ENCODE measurements around the gene TMEM51.

The TMEM51 gene, protein sequence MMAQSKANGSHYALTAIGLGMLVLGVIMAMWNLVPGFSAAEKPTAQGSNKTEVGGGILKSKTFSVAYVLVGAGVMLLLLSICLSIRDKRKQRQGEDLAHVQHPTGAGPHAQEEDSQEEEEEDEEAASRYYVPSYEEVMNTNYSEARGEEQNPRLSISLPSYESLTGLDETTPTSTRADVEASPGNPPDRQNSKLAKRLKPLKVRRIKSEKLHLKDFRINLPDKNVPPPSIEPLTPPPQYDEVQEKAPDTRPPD

DNA sequence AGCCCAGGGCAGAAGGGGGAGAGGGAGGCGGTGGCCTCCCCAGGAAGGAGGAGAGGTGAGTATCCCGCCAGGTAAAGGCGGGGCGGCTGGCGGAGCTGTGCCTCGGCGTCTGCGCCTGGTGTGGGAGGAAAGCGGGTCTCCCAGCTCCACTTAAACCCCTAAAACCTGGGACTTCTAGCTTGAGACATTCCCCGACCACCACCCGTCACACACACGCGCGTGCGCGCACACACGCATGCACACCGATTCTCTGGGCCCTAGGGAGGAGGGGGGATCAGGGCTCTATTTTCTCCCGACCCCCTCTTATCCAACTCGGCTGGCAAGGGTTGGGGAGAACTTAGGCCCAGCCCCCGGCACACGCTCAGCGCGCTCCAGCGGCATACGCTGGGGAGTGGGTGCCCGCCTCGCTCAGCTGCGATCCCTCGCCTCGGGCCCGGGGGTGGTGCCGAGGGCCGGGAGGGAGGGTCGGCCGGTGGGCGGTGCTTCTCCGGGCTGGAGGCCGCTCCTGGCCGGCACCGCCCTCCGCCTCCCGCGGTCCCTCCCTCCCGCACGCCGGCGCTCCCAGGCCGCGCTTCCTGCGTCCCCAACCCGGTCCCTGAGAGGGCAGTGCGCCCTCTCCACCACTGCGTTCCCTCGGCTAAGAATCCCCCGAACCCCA, at the start of gene TMEM51:
Gene TMEM51, plus strand, starts transcription at position 564 of the 658 bp plus-strand sequence. CDS start 61,341 bp downstream, outside the sequence.
- no peak for DNase-seq (ENCODE audit: low read depth)
- H3K4me3 ChIP-seq (ENCODE audit: low read depth, low read length): peak within 1 kb of the TSS; percentile 51

DNA sequence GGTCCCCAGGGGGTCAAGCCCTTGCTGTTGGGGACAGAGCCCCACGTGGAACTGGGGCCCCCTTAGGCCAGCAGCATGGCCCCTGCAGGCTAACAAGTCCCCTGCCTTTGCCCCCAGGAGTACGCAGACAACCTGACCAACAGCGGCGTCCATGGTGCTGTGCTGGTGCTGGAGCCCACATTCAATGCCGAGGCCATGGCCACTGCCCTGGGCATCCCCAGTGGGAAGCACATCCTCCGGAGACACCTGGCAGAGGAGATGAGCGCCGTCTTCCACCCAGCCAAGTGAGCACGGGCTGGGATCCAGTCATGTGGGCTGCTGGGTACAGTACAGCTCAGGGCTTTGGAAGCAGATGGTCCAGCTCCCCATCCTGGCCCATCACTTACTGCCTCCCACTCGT, 49.6 kb upstream of the TMEM51 start:
- DNase-seq (ENCODE audit: low read depth): no peak
- no peak overlapping the region for H3K4me3 ChIP-seq (ENCODE audit: low read depth, low read length)

DNA sequence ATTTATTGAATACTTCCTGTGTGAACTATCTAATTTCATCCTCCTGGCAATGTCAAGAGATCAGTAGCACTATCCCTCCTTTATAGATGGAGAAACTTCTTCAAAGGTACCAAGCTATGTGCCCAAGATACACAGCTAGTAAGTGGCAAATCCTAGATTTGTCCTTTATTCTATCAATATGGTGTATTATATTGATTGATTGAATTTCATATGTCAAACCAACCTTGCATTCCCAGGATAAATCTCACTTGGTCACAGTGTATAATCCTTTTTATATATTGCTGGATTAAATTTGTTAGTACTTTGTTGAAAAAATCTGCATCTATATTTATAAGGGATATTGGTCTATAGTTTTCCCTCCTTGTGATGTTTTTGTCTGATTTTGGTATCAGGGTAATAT, 48.8 kb upstream of the TMEM51 start:
- no peak for DNase-seq (ENCODE audit: low read depth)
- no peak overlapping the region for H3K4me3 ChIP-seq (ENCODE audit: low read depth, low read length)

DNA sequence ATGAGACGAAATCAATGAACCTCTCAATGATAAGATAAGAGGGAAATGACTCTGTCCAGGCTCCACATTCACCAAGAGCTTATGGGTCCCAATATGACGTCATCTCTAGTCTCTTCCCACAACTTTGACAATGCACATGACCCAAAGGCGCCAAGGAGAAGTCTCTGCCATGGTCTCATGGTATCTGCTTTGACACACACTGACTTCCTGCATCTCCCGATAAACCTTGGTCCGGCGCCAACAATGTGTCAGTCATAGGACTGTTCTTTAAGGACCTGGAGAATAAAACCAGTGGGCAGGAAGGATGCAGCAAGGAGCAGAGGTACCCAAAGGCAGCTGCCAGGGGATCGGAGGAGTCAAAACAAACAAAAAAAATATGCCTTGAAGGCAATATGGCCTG, 46.9 kb upstream of the TMEM51 start:
- DNase-seq (ENCODE audit: low read depth): no peak
- H3K4me3 ChIP-seq (ENCODE audit: low read depth, low read length): no peak overlapping the region

DNA sequence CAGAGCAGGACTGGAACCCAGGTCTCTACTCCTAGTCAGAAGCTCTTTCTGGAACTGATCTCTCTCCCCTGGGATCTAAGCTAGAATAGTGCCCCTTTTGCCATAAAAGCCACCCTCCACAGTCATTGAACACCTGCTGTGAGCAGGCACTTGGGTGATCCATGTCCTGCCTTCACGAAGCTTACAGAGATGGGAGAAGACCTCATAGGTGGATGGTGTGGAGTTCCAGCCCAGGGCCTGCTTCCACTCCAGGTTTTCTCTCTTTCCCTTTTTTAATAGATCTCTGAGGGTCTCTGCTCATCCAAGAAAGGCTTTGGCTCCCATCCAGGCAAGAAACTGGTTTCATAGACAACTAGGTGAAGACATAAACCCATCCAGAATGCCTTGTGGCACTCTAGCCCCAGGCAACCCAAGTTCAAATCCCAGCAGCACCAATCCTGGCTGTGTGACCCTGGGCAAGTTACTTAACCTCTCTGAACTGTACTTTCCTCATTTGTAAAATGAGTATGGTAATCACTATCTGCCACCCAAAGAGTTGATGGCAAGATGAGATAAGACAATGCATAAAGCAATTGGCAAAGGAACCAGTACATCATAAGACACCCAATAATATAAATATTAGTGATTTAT, 46.4 kb upstream of the TMEM51 start:
- DNase-seq (ENCODE audit: low read depth): no peak
- no peak overlapping the region for H3K4me3 ChIP-seq (ENCODE audit: low read depth, low read length)

DNA sequence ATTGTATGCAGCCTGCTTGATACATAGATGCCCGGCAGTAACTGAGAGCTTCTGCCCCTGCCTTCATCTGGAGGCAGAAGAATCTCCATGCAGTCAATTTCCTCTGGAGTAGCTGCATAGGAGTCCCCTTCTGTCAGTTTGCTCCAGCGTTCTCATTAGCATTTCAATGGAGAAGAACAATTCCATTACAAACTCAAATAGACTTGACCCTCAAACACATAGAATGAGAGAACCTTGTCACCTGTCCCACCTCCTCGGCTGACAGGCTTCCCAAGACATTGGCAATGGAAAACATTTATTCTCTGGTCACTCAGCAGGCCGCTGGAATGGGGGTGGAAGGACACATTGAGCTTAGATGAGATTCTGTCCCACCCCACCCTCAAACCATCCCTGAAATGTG, 45.6 kb upstream of the TMEM51 start:
- H3K4me3 ChIP-seq (ENCODE audit: low read depth, low read length): no peak overlapping the region
- no peak for DNase-seq (ENCODE audit: low read depth)

DNA sequence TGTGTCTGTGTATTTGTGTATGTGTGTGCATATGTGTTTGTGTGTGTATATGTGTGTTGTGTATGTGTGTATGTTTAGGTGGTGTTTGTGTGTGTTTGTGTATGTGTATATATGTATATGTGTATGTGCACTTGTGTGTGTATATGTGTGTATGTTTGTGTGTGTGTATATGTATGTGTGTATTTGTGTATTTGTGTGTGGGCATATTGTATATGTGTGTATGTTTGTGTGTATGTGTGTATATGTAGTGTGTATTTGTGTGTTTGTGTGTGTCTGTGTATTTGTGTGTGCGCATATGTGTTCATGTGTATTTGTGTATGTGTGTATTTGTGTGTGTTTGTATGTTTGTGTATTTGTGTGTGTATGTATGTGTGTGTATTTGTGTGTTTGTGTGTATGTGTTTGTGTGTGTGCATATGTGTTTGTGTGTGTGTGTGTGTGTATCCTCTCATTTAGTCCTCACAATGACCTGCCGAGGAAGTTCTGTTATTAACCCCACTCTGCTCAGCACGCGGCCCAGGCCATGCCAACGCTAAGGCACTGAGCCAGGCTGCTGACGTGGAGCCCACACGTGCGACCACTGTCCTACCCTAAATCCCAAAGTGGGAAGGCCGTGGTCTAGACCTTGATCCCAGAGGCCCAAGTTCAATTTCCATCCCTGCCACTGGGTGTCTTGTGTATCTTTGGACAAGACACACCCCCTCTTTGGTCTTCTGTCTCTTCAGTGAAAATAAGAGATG, 43.2 kb upstream of the TMEM51 start:
- no peak for DNase-seq (ENCODE audit: low read depth)
- no peak overlapping the region for H3K4me3 ChIP-seq (ENCODE audit: low read depth, low read length)

DNA sequence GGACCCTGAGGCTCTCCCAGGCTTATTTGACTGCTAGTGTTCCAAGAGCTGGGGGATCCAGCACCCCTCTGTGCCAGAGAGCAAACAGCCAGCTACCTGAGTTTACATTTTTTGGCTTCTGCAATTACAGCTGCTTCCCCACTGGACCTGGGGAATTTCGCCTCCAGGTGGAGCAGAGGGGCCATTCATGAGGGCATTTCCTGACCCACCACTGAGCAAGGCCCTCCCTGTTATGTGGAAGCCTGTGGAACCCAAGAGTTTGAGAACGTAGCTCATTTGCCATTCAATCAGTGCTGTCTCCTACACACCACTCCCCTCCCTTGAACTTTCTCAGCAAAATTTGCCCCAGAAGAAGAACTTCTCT, 42.7 kb upstream of the TMEM51 start:
- H3K4me3 ChIP-seq (ENCODE audit: low read depth, low read length): no peak overlapping the region
- DNase-seq (ENCODE audit: low read depth): no peak

DNA sequence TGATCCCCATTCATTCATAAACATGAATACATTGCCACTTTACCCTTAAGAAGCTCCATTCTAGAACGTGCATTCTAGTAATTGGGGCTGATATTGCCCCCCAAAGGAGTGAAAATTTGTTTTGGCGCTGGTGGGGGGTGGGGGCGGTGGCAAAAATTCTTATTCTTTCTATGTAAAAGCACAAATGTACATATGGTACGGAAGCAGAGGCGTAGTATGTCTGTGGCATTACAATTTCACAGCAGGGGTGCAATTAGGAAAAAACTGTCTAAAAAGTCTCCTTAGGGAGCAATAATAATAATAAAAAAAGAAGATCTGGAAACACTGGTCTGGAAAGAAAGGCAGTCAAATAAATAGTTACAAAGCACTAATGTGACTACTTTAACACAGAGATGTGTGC, 40.4 kb upstream of the TMEM51 start:
- DNase-seq (ENCODE audit: low read depth): no peak
- H3K4me3 ChIP-seq (ENCODE audit: low read depth, low read length): no peak overlapping the region

DNA sequence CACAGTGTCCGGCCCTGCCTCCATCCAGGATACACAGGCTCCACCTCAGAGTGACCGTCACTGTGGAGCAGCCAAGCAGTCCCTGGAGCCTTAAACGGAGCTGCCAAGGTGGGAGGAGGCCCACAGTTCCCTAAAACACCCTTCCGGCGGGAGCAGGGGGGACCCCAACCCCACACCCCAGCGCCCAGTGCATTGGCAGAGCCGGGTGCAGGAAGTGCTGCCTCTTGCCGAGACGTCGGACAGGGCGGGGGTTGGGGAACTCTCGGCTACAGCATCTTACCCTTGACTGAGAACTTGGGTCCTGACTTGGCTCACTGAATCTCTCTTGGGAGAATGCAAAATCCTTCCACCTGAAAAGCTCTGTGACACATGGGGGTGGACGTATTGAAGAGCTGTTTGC, 38.7 kb upstream of the TMEM51 start:
- DNase-seq (ENCODE audit: low read depth): no peak
- no peak overlapping the region for H3K4me3 ChIP-seq (ENCODE audit: low read depth, low read length)

DNA sequence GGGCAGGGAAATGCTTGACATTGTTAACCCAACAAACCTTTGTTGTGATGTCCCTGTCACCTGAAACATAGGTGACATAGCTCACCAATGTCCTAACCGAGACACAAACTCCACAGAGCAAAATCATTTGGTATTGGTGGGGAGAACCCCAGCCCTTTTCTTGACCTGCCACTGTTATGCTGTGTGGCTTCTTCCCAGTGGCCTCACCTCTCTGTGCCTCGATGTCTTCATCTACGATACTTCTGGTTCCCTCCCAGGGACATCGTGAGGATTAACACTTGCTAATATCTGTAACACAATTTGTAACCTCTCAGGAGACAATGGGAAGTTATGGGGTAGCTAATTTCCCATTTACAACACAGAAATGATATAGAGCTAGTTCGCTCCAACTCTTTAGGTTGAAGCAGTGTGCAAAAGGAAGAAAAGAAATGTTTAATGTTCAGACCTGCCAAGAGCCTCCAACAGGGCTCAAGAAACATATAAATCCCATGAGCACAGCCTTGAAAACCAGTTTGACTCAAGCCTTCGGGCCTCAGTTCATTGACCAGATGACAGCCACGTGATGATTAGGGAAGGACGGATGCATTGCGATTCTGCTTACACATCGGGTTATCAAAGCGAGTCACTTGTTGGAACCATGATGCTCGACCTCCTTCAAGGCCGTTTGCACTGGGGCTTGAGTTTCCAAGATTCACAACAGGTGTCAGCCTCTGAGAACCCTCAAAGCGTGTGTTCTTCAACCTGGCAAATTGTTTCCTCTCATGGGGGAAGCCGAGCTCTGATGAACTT, 37.8 kb upstream of the TMEM51 start:
- H3K4me3 ChIP-seq (ENCODE audit: low read depth, low read length): no peak overlapping the region
- DNase-seq (ENCODE audit: low read depth): no peak

DNA sequence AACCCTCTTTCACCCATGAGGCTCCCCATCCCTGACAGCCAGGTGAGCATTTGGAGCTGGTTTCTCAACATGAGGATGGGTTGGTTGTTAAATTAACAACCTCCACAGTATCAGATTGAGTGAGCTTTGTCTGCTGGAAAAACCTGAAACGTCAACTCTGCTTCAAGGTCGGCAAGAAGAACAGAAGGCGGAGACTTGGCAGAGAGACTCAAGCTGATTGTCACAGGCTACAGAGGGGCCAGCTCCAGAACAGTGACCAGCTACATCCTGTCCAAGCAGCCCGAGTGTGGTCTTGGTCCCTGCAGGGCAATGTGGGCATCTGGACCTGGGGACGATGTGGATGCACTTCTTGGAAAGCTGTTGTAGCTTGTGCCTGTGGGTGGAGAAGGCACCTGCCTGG, 36.6 kb upstream of the TMEM51 start:
- H3K4me3 ChIP-seq (ENCODE audit: low read depth, low read length): no peak overlapping the region
- DNase-seq (ENCODE audit: low read depth): no peak

DNA sequence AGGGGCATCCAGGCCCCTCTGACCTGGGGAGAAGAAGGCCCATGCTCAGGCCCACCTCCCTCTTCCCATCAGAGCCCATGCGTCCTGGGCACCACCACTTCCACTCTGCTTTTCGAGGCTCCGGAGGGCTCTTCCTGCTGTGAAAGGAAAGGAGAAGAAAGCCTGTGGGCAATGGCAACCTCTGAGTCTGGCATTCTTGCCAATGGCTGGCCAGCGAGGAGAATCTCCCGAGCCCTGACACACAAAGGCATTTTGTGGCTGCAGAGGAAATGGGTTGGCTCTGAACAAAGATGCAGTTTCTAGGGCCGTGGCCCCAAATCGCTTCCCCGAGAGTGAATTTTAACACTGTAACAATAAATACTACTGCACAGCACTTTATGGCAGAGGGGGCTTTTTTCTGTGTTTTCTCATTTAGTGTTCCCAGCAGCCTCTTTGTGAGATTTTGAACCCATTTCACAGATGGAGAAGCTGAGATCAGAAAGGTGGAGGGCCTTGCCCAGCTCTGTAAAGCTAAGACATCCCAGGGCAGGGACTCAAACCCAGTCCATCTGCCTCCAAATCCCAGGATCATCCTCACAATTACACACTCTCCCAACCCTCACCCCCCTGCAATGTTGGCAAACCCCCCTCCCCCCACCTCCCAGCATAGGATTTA, 35.7 kb upstream of the TMEM51 start:
- H3K4me3 ChIP-seq (ENCODE audit: low read depth, low read length): no peak overlapping the region
- no peak for DNase-seq (ENCODE audit: low read depth)

DNA sequence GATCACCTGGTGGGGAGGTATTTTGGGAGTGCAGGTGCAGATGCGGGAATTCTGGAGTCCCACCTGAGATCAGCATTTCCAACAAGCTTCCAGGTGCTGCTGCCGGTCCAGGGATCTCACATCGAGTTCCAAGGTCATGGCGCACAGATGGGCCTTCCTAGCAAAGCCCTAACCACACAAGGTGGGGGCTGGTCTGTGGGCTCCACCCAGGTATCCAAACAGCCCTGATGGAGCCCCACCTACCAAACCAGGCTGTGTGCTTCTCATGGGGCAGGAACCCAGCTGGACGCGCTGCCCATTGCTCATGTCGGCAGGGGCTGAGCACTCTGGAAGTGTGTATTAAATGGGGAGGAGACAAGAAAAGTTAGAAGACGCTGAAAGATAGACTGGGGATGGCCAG, 35.0 kb upstream of the TMEM51 start:
- H3K4me3 ChIP-seq (ENCODE audit: low read depth, low read length): no peak overlapping the region
- no peak for DNase-seq (ENCODE audit: low read depth)

DNA sequence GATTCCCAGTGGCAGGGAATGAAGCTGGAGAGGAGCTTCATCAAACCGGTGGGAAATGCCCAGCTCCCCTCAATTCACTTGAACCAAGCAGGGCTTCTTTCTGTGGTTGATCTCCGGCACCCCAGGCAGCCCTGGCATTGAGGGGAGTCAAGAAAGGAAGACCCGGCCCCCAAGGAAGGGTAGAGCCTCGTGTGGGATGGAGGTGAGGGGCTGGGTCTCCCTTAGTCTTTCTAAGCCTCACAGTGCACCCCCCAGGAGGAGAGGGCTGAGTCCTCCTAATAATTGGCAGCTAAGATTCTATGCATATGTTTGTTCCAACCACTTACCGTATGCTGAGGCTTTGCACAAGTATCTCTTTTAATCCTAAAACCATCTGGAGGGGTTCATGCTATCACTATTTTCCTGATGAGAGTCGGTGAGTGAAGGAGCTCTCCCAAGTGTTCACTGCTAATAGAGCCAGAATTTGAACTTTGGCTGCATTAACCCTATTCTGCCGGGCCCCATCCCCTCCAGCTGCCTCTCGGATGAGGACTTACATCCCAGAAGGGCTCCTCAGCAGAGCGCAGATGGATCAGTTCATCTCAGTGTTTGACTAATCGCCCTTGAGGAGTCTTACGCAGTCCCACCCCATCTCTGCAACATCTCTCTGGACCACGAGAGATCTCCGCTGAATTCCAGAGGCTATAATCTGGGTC, 33.1 kb upstream of the TMEM51 start:
- H3K4me3 ChIP-seq (ENCODE audit: low read depth, low read length): no peak overlapping the region
- no peak for DNase-seq (ENCODE audit: low read depth)

DNA sequence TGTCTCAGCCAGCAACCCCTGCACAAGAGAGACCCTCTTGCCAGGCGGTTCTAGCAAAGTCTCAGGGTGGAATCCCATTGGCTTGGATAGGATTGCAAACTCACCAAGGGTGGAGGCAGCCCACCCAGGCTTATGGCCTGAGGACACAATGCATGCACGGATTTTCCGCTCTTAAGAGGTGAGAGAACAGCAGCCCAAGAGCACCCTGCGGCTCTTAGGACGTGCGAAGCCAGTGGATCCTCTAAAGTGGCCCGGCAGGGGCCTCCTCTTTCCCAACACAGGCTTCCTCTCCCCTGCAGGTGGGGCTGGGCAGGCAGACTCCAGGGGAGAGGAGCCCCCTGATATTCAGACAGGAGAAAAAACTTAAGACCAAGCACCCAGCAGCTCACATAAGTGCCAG, 31.2 kb upstream of the TMEM51 start:
- DNase-seq (ENCODE audit: low read depth): no peak

DNA sequence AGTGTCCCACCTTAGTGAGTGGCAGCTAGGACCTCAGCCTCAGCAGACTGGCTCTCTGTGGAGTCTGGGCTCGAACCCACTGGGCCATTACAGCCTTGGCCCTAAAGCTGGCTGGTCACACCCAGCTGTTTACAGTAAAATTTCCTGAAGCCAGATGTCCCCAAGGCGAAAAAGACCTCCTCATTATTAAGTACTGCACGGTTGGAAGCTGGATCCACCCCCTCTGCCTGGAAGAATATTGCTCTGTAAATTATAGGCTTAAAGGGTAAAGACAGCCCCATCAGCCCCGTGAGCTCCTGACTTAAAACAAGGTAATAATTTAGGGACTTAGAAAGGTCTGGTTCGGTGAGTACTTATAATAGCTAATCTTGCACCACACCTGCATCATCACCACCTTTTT, 30.3 kb upstream of the TMEM51 start:
- no peak overlapping the region for H3K4me3 ChIP-seq (ENCODE audit: low read depth, low read length)
- no peak for DNase-seq (ENCODE audit: low read depth)

More for the DNA sequence above, 31.2 kb upstream of the TMEM51 start:
- no peak overlapping the region for H3K4me3 ChIP-seq (ENCODE audit: low read depth, low read length)

DNA sequence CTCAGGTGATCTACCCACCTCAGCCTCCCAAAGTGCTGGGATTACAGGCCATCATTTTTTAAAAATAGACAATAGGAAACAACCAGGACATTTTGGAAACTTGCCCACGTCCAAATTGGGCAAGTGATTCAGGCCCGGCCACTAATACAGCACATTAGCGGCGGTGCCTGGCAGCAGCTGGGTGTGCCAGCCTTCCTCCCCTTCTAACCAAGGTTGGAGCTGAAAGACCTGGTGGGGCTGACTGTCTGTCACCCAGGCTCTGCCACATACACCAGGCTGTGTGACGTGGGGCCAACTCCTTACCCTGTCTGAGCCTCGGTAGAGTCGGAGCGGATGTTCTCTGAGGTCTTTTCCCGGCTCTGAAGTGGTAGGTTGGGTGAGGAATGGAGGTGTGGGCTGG, 29.6 kb upstream of the TMEM51 start:
- no peak for DNase-seq (ENCODE audit: low read depth)
- H3K4me3 ChIP-seq (ENCODE audit: low read depth, low read length): no peak overlapping the region
